ENCODE data around the gene PRR20G. TPM values are rescaled to one million over a fixed set of nuclear protein-coding genes. Genes with fewer than 3 reads are reported as not detected.

PRR20G gene
- total RNA-seq, 1 donor from 2014 or later: not detected

- peaks cover 19% of the 10 kb centered on the region for H3K27me3 Mint-ChIP-seq (ENCODE audit: low read depth)
- H3K4me3 Mint-ChIP-seq: no peak overlapping the region
- no peaks in the 10 kb centered on the region for H3K4me1 Mint-ChIP-seq
- DNase-seq (ENCODE audit: low spot score in 2 of 2, unreplicated experiment in 2 of 2): no peak
- no peak for TF ChIP-seq CTCF (IDR thresholded peaks at IDR 0.05; ENCODE audit: unreplicated experiment)
- no peaks in the 10 kb centered on the region for H3K36me3 Mint-ChIP-seq
- H3K9me3 Mint-ChIP-seq: peaks cover 17% of the 10 kb centered on the region
- no peak overlapping the region for H3K27ac Mint-ChIP-seq
Observed at GRCh38 chr3:127288921-127289705, 1.3 kb upstream of the PRR20G start.

GRCh38 chr3:127288343-127288742 lies 497 bp upstream of the PRR20G start:
- no peak for TF ChIP-seq CTCF (IDR thresholded peaks at IDR 0.05; ENCODE audit: unreplicated experiment)
- H3K27me3 Mint-ChIP-seq (ENCODE audit: low read depth): peaks cover 22% of the 10 kb centered on the region
- H3K36me3 Mint-ChIP-seq: no peaks in the 10 kb centered on the region
- no peaks in the 10 kb centered on the region for H3K4me1 Mint-ChIP-seq
- H3K27ac Mint-ChIP-seq: no peak overlapping the region
- DNase-seq (ENCODE audit: low spot score in 2 of 2, unreplicated experiment in 2 of 2): no peak
- peaks cover 17% of the 10 kb centered on the region for H3K9me3 Mint-ChIP-seq
- H3K4me3 Mint-ChIP-seq: no peak overlapping the region

- no peak overlapping the region for H3K4me3 Mint-ChIP-seq
- H3K4me1 Mint-ChIP-seq: no peaks in the 10 kb centered on the region
- H3K27ac Mint-ChIP-seq: no peak overlapping the region
- no peak for TF ChIP-seq CTCF (IDR thresholded peaks at IDR 0.05; ENCODE audit: unreplicated experiment)
- H3K36me3 Mint-ChIP-seq: no peaks in the 10 kb centered on the region
- H3K27me3 Mint-ChIP-seq (ENCODE audit: low read depth): peaks cover 19% of the 10 kb centered on the region
- no peak for DNase-seq (ENCODE audit: low spot score in 2 of 2, unreplicated experiment in 2 of 2)
- peaks cover 18% of the 10 kb centered on the region for H3K9me3 Mint-ChIP-seq
Observed at GRCh38 chr3:127286571-127287140, 1.2 kb downstream of the PRR20G start.

- no peak for DNase-seq (ENCODE audit: low spot score in 2 of 2, unreplicated experiment in 2 of 2)
- no peaks in the 10 kb centered on the region for H3K4me1 Mint-ChIP-seq
- peaks cover 19% of the 10 kb centered on the region for H3K27me3 Mint-ChIP-seq (ENCODE audit: low read depth)
- TF ChIP-seq CTCF (IDR thresholded peaks at IDR 0.05; ENCODE audit: unreplicated experiment): no peak
- peaks cover 16% of the 10 kb centered on the region for H3K9me3 Mint-ChIP-seq
- no peaks in the 10 kb centered on the region for H3K36me3 Mint-ChIP-seq
- H3K4me3 Mint-ChIP-seq: no peak overlapping the region
- H3K27ac Mint-ChIP-seq: no peak overlapping the region
Observed at GRCh38 chr3:127284258-127284657, 3.6 kb downstream of the PRR20G start.

GRCh38 chr3:127277561-127277960 lies 10.3 kb downstream of the PRR20G start:
- Mint-ChIP-seq H3K27ac (no peak overlapping the region), H3K4me3 (no peak overlapping the region), H3K9me3 (peaks cover 27% of the 10 kb centered on the region), H3K4me1 (no peaks in the 10 kb centered on the region), H3K27me3 (ENCODE audit: low read depth) (peaks cover 6% of the 10 kb centered on the region), H3K36me3 (no peaks in the 10 kb centered on the region)
- DNase-seq (ENCODE audit: low spot score in 2 of 2, unreplicated experiment in 2 of 2): no peak
- TF ChIP-seq CTCF (IDR thresholded peaks at IDR 0.05; ENCODE audit: unreplicated experiment): no peak

Data from mesothelial cell of epicardium (in vitro differentiated cells).